KMS-11 (cell line): ENCODE data around the gene MPRIP.

ENCODE experiments used
- H2AFZ ChIP-seq: fragments of 200-600 bp; sonication (generic); 2 replicates; pipeline ENCODE4 v1.6.1; 2016; ENCODE audit warnings: antibody characterized with exemption, mixed run types, low read depth
- H3K27ac ChIP-seq: fragments of 200-600 bp; sonication (generic); 2 replicates; pipeline ENCODE4 v1.6.1; 2016; ENCODE audit warnings: mild to moderate bottlenecking, mixed run types
- H3K27me3 ChIP-seq: fragments of 200-600 bp; sonication (generic); 2 replicates; pipeline ENCODE4 v1.6.1; 2017; ENCODE audit warnings: mild to moderate bottlenecking, low read depth, mixed run types, moderate library complexity; ENCODE audit not compliant: insufficient read depth
- H3K36me3 ChIP-seq: fragments of 200-600 bp; sonication (generic); 2 replicates; pipeline ENCODE4 v1.6.1; 2017; ENCODE audit warnings: mild to moderate bottlenecking, mixed run types; ENCODE audit not compliant: insufficient read depth
- H3K4me1 ChIP-seq: fragments of 200-600 bp; sonication (generic); 2 replicates; pipeline ENCODE4 v1.6.1; 2016; ENCODE audit warnings: mild to moderate bottlenecking, low read depth, mixed run types; ENCODE audit not compliant: poor library complexity, severe bottlenecking
- H3K4me2 ChIP-seq: fragments of 200-600 bp; sonication (generic); 2 replicates; pipeline ENCODE4 v1.7.0; 2016; ENCODE audit warnings: mild to moderate bottlenecking, mixed run types
- H3K4me3 ChIP-seq: fragments of 200-600 bp; sonication (generic); IDR thresholded peaks from 2 replicates; pipeline ENCODE4 v1.6.1; 2017; ENCODE audit warnings: low read depth, low read length, mixed read lengths; ENCODE audit not compliant: insufficient read depth
- H3K79me2 ChIP-seq: fragments of 200-600 bp; sonication (generic); 2 replicates; pipeline ENCODE4 v1.6.1; 2016; ENCODE audit warnings: low read depth, mixed run types; ENCODE audit not compliant: insufficient read depth
- H3K9ac ChIP-seq: fragments of 200-600 bp; sonication (generic); 2 replicates; pipeline ENCODE4 v1.6.1; 2016; ENCODE audit warnings: mild to moderate bottlenecking, mixed run types
- H4K20me1 ChIP-seq: fragments of 200-600 bp; sonication (generic); 2 replicates; pipeline ENCODE4 v1.6.1; 2016; ENCODE audit warnings: mild to moderate bottlenecking, mixed run types; ENCODE audit not compliant: insufficient read depth
- CTCF ChIP-seq: fragments of 200-600 bp; sonication (generic); conservative IDR thresholded peaks from 2 replicates; pipeline ENCODE4 v1.6.1; 2017; ENCODE audit warnings: low read depth, mild to moderate bottlenecking, antibody characterized with exemption, low read length, moderate library complexity, mixed read lengths

The MPRIP gene

GRCh38 chr17:17207998-17208397 is 165.7 kb downstream of the MPRIP start:
- Histone ChIP-seq H2AFZ (no peak overlapping the region), H3K27me3 (no peaks in the 10 kb centered on the region), H3K4me2 (no peak overlapping the region), H3K79me2 (peaks cover 24% of the 10 kb centered on the region), H3K4me1 (peaks cover 5% of the 10 kb centered on the region), H3K9ac (no peak overlapping the region), H3K4me3 (no peak overlapping the region), H3K36me3 (no peaks in the 10 kb centered on the region), H4K20me1 (no peaks in the 10 kb centered on the region), H3K27ac (no peak overlapping the region)
- TF ChIP-seq CTCF, result no peak

GRCh38 chr17:17213775-17214174 is 171.5 kb downstream of the MPRIP start:
- no peak overlapping the region for H3K4me3 ChIP-seq
- H3K36me3 ChIP-seq, result no peaks in the 10 kb centered on the region
- no peaks in the 10 kb centered on the region for H3K27me3 ChIP-seq
- no peaks in the 10 kb centered on the region for H3K79me2 ChIP-seq
- no peak for TF ChIP-seq CTCF
- H3K9ac ChIP-seq, result no peak overlapping the region
- no peak overlapping the region for H3K4me2 ChIP-seq
- no peaks in the 10 kb centered on the region for H4K20me1 ChIP-seq
- H2AFZ ChIP-seq, result no peak overlapping the region
- H3K27ac ChIP-seq, result no peak overlapping the region
- H3K4me1 ChIP-seq, result no peaks in the 10 kb centered on the region

GRCh38 chr17:17214646-17215436 is 172.6 kb downstream of the MPRIP start:
- no peaks in the 10 kb centered on the region for H3K27me3 ChIP-seq
- no peak overlapping the region for H3K4me3 ChIP-seq
- H3K79me2 ChIP-seq, result no peaks in the 10 kb centered on the region
- no peaks in the 10 kb centered on the region for H4K20me1 ChIP-seq
- no peak overlapping the region for H3K27ac ChIP-seq
- H3K36me3 ChIP-seq, result no peaks in the 10 kb centered on the region
- no peaks in the 10 kb centered on the region for H3K4me1 ChIP-seq
- H3K4me2 ChIP-seq, result no peak overlapping the region
- no peak overlapping the region for H2AFZ ChIP-seq
- H3K9ac ChIP-seq, result no peak overlapping the region
- TF ChIP-seq CTCF, result no peak

- Histone ChIP-seq H3K4me1 (no peaks in the 10 kb centered on the region), H3K79me2 (no peaks in the 10 kb centered on the region), H3K4me2 (no peak overlapping the region), H3K9ac (no peak overlapping the region), H3K27me3 (no peaks in the 10 kb centered on the region), H2AFZ (no peak overlapping the region), H3K4me3 (no peak overlapping the region), H3K27ac (no peak overlapping the region), H3K36me3 (no peaks in the 10 kb centered on the region), H4K20me1 (no peaks in the 10 kb centered on the region)
- TF ChIP-seq CTCF, result no peak
Measured at GRCh38 chr17:17215575-17215974, 173.3 kb downstream of the MPRIP start.
